ENCODE results near the gene CRB1. TPM values are rescaled to one million over a fixed set of nuclear protein-coding genes. Genes with fewer than 3 reads are reported as not detected.

Gene CRB1
- total RNA-seq, 1 donor, result under 0.01 TPM

DNA sequence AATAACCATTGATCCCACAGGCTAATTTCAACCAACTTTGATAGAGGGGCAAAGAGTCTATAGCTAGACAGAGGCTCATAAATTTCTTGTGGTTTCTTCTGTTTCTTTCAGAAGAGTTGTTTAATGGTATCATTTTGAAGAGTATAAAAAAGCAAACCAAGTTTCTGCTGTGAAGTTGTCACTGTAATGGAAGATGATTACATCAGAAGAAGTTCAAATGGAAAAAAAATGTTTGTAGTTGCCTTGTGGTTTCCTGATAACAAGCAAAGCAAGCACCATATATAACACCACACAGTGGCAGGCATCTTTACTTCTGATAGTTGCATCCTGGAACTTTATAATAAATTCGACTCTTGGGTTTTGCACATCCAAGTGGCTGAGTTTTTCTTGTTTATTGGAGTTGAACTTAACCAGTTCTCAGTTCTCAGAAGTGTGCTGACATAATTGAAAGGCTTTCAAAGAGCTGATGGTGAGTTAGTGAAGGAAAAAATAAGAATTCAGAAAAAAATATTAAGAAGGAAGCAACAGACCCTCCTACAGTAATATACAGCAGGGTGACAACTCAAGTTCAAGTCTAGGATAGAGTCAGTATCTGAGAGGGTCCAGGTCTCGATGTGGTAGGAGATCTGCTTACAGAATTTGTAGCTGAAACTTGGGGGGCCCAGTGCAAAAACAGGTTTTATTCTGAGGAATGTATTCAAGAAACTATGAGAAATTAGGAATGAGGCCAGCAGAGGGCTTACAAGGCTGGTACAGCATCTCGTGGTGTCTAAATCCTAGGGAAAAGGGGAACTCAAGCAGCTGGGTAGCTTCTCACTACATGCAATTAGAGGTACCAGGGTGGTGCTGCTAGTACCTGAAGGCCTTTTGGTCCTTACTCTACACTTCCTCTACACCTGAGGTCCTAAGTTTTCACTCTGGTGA, 123.5 kb downstream of the CRB1 start:
- no peak for DNase-seq (ENCODE audit: low read depth)
- H3K4me3 ChIP-seq (ENCODE audit: low read depth, low read length), result no peak overlapping the region
- TF ChIP-seq, protein P1, sequence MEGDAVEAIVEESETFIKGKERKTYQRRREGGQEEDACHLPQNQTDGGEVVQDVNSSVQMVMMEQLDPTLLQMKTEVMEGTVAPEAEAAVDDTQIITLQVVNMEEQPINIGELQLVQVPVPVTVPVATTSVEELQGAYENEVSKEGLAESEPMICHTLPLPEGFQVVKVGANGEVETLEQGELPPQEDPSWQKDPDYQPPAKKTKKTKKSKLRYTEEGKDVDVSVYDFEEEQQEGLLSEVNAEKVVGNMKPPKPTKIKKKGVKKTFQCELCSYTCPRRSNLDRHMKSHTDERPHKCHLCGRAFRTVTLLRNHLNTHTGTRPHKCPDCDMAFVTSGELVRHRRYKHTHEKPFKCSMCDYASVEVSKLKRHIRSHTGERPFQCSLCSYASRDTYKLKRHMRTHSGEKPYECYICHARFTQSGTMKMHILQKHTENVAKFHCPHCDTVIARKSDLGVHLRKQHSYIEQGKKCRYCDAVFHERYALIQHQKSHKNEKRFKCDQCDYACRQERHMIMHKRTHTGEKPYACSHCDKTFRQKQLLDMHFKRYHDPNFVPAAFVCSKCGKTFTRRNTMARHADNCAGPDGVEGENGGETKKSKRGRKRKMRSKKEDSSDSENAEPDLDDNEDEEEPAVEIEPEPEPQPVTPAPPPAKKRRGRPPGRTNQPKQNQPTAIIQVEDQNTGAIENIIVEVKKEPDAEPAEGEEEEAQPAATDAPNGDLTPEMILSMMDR (IDR thresholded peaks at IDR 0.05; ENCODE audit: insufficient read depth, low read depth, low read length), result no peak

DNA sequence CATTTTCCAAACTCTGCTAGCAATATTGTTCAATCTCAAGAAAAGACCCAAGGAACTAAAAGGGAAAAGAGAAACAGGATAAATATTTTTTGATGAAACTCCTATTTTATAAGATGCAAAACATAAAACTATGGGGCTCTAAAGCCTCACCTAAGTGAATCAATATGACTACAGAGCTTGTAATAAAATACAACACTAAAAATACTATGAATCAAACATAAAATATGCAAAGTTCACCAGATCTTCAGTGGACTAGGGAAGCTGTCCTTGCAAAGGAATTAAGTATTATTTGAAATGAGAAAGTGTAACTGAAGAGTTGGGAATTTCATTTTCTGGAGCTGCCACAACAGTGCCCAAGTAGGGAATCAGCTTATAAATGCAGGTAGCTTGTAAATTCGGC, 124.5 kb downstream of the CRB1 start:
- DNase-seq (ENCODE audit: low read depth), result no peak
- TF ChIP-seq, protein P1 (IDR thresholded peaks at IDR 0.05; ENCODE audit: insufficient read depth, low read depth, low read length), result no peak
- H3K4me3 ChIP-seq (ENCODE audit: low read depth, low read length), result no peak overlapping the region

DNA sequence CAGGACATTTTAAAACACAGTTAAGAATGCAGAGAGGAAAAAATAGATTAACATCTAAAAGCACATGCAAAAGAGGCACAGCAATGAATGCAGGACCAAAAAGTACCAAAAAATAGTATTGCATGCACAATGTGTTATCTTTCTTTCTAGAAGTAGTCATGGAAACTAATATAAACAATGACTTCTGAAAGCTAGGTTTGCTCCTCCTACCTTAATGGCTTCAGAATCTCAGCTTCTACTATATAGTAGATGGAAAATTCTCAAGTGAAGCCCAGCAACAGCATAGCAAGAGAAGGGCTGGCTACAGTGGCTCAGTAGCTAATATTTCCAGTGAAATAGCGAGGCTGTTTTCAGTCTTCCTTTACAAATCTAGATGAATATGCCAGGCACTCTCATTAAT, 125.1 kb downstream of the CRB1 start:
- no peak overlapping the region for H3K4me3 ChIP-seq (ENCODE audit: low read depth, low read length)
- no peak for DNase-seq (ENCODE audit: low read depth)

DNA sequence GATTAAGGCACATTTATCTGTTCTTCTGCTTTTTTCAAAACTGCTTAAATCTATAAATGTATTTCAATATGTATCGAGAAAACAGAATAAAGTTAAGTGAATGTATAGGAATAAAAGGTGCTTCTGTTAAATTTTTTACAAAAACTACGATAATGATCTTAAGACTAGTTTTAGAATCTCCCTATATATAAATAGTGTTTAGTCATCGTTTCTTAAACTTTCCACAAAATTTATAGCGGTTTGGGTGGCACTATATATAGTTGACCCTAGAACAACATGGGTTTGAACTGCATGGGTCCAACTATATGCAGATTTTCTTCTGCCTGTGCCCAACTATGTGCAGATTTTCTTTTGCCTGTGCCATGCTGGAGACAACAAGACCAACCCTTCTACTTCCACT, 125.7 kb downstream of the CRB1 start:
- no peak overlapping the region for H3K4me3 ChIP-seq (ENCODE audit: low read depth, low read length)
- no peak for DNase-seq (ENCODE audit: low read depth)
- TF ChIP-seq, protein P1 (IDR thresholded peaks at IDR 0.05; ENCODE audit: insufficient read depth, low read depth, low read length), result no peak

More for the DNA sequence above, 125.1 kb downstream of the CRB1 start:
- TF ChIP-seq, protein P1 (IDR thresholded peaks at IDR 0.05; ENCODE audit: insufficient read depth, low read depth, low read length), result no peak

DNA sequence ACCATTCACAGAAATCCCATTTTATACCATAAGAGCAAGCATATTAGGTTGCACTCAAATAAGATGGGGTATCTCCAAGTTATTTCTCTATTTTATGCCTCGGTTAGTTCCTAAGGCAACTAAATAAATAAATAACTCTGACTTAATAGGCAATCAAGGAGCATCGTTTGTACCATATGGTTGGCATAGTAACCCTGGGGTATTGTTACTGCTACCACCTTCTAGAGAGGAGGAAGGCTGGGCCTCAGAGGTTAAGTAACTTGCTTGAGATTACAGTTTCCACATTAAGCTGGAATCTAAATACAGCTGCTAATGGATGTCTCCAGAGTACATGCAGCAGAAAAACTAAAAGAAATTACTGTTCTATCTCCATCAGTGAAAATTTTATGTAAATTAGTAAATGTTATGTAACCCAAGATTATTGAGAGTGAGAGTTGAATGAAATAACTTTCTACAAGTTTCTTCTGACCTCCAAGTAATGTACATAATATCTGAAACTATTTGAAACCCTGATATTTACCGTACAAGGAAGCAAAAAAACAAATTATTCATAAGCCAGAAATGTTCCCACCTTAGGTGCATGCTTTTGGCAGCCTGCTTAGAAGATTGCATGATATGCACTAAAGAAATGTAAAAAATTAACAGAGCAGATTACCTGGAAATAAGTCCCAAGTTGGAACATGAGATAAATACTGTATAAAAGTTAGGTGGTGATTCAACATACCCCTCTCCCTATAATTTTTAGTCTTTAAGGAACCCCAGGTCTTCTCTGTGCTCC, 127.0 kb downstream of the CRB1 start:
- no peak overlapping the region for H3K4me3 ChIP-seq (ENCODE audit: low read depth, low read length)
- DNase-seq (ENCODE audit: low read depth), result no peak
- TF ChIP-seq, protein P1 (IDR thresholded peaks at IDR 0.05; ENCODE audit: insufficient read depth, low read depth, low read length), result no peak

DNA sequence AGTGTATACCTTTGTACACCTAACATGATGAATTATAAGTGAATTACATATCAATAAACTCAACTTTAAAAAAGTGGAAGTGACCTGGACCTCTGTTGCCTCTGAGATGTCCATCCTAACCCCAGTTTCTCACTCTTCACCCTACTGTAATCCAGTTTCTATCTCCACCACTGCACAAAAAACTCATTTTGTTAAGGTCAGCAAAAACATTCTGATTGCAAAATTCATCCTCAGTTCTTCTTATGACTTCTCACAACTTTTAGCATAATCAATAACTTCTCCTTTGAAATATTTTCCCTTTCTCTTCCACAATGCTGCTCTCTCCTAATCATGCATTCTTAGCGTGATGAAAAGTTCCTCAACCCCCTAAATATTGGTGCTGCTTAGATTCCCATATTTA, 129.8 kb downstream of the CRB1 start:
- H3K4me3 ChIP-seq (ENCODE audit: low read depth, low read length), result no peak overlapping the region

More for the DNA sequence above, 129.8 kb downstream of the CRB1 start:
- TF ChIP-seq, protein P1 (IDR thresholded peaks at IDR 0.05; ENCODE audit: insufficient read depth, low read depth, low read length), result no peak
- no peak for DNase-seq (ENCODE audit: low read depth)
